Esophagus (tissue), 2 donors: Measurements from ENCODE around the gene NKAIN4. TPM values are rescaled to one million over a fixed set of nuclear protein-coding genes. Genes with fewer than 3 reads are reported as not detected.

Source experiments
- H3K27ac ChIP-seq, 2 donors: one replicate each; pipeline ENCODE4 v1.5.1; 2013; ENCODE audit warnings: low read depth in 2 of 2, mild to moderate bottlenecking in 2 of 2, inconsistent platforms in 1 of 2, low read length in 1 of 2, moderate library complexity in 1 of 2
- H3K27me3 ChIP-seq, 2 donors: one replicate each; pipeline ENCODE4 v1.6.1; 2013; ENCODE audit warnings: low read length in 2 of 2, control low read depth in 1 of 2, mild to moderate bottlenecking in 1 of 2; ENCODE audit not compliant: insufficient read depth in 2 of 2, control insufficient read depth in 1 of 2
- H3K36me3 ChIP-seq, 2 donors: one replicate each; pipeline ENCODE4 v1.6.1; 2013; ENCODE audit warnings: low read length in 1 of 2; ENCODE audit not compliant: control insufficient read depth in 2 of 2, insufficient read depth in 2 of 2
- H3K4me1 ChIP-seq, 2 donors: one replicate each; pipeline ENCODE4 v1.6.1; 2013; ENCODE audit warnings: low read length in 1 of 2; ENCODE audit not compliant: control insufficient read depth in 2 of 2, insufficient read depth in 2 of 2
- H3K4me3 ChIP-seq, 2 donors: one replicate each; pipeline ENCODE4 v1.5.1; 2013; ENCODE audit warnings: low read length in 2 of 2, mild to moderate bottlenecking in 2 of 2, low read depth in 1 of 2, moderate library complexity in 1 of 2
- H3K9me3 ChIP-seq, 2 donors: one replicate each; pipeline ENCODE4 v1.6.1; 2013; ENCODE audit warnings: mild to moderate bottlenecking in 2 of 2, low read depth in 1 of 2, low read length in 1 of 2, moderate library complexity in 1 of 2; ENCODE audit not compliant: control insufficient read depth in 2 of 2, insufficient read depth in 1 of 2
- WGBS, 2 donors: extraction: QIAGEN DNeasy Blood & Tissue Kit; methylation state at CpG; one replicate each; pipeline ENCODE4 v1.1.7; 2013; 5-methylcytosine and 5-hydroxymethylcytosine counted together
- polyA plus RNA-seq, 2 donors: library from polyadenylated mRNA; stranded (reverse); fragments of 200-250 nt; gene quantifications; one replicate each; pipeline ENCODE4 v1.2.3, GENCODE V29; 2013
- donor health status: healthy with polysubstance abuse.
- donor health status: Bipolar disorder and iron deficiency.

The NKAIN4 gene
- polyA plus RNA-seq, 2 donors: not detected

- Histone ChIP-seq H3K9me3 (no peaks in the 10 kb centered on the region), H3K27me3 (no peaks in the 10 kb centered on the region), H3K36me3 (peaks cover 2 to 6% of the 10 kb centered on the region in 2 donors), H3K4me3 (no peak overlapping the region), H3K27ac (no peak overlapping the region), H3K4me1 (peaks cover 0 to 5% of the 10 kb centered on the region in 2 donors)
- 85 to 87% methylated on average over 20 of the region's 20 CpGs for WGBS, 2 donors
Measured at GRCh38 chr20:63190828-63191227, 63.4 kb downstream of the NKAIN4 start.

Other genes with a start within 250 kb of the NKAIN4 start
- not detected for gene BHLHE23, start 247.5 kb downstream of the NKAIN4 start, polyA plus RNA-seq
- gene YTHDF1, start 38.3 kb downstream of the NKAIN4 start, polyA plus RNA-seq: 10 to 100 TPM; 13.1 to 15.7 TPM
- under 1 TPM in 1 of 2 donors, not detected in 1; 0.04 TPM for gene BIRC7, start 18.6 kb downstream of the NKAIN4 start, polyA plus RNA-seq
- gene ARFGAP1, start 18.4 kb upstream of the NKAIN4 start, polyA plus RNA-seq: 10 to 100 TPM; 33.3 to 76.1 TPM
- not detected for gene COL20A1, start 38.7 kb upstream of the NKAIN4 start, polyA plus RNA-seq
- gene CHRNA4, start 106.9 kb upstream of the NKAIN4 start, polyA plus RNA-seq: under 1 TPM in 1 of 2 donors, not detected in 1; 0.02 TPM
- gene KCNQ2, start 218.2 kb upstream of the NKAIN4 start, polyA plus RNA-seq: under 1 TPM; 0.01 to 0.06 TPM
- gene EEF1A2, start 244.6 kb upstream of the NKAIN4 start, polyA plus RNA-seq: 1 to 10 TPM in 1 of 2 donors, under 1 TPM in 1; 0.86 to 7.3 TPM